NCI-H2171 (cell line): Measurements from ENCODE around the gene SAP30BP.

Experiments
- DNase-seq: peaks from one replicate; lab custom pipeline; 2025; lab: John Stamatoyannopoulos, UW

Gene SAP30BP

DNA sequence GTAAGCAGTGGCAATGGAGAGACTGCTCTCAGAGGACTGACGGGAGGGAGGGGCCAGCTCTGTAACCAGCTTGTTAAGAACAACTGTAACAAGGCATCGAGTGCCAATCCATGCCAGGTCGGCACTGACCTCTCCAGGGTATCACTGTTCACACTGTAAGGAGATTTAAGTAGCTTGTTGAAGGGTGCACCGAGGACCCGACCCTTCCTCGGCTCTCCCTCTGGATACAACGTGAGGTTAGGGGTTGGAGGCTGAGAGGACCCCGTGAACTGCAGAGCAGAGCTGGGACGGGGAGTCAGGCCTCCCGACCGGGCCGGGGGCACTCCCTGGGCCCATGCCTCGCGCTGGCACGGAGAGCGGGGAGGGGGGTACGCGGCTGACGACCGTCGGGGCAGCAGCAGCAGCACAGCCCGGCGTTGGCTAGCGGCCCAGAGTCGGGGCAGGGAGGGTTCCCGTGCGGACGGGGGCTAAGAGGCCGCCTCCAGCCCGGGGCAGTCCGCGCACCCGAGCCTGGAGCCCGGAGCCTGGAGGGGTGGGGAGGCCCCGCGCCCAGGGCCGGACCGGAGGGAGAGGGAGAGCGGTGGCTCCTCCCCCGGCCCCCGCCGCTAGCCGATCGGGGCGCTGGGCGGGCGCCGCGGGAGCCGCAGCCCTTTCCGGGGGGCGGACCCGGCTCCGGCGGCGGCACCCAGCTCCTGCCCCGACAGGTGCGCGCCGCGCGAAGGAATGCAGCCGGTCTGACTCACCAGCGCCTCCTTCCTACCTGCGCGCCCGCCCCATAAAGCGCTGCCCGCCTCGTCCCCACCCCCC, 53.7 kb downstream of the SAP30BP start, which contains the start of gene ITGB4:
TSS of gene ITGB4 (plus strand) at position 804 of the 807 bp plus-strand sequence. CDS start 3,245 bp downstream, outside the sequence.
- peak; percentile 12 for DNase-seq

DNA sequence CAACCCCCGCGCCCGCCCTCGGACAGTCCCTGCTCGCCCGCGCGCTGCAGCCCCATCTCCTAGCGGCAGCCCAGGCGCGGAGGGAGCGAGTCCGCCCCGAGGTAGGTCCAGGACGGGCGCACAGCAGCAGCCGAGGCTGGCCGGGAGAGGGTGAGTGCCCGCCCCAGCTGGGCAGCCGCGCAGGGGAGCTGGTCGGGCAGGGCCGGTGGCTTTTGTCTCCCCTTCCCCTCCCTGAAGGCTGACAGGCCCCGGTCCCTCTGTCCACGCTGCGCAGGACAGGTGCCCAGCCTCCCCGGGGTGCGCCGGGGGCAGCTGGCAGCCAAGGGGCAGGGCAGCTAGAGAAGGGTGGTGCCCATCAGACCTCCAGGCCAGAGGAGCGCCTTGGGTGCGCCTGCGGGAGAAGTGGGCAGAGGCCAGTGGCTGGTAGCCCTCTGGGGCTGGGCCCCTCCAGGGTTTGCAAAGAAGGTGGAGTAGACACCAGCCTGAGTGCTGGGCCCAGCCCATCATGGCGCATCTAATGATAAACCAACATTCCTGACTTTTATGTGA, 54.4 kb downstream of the SAP30BP start:
- DNase-seq, result no peak

DNA sequence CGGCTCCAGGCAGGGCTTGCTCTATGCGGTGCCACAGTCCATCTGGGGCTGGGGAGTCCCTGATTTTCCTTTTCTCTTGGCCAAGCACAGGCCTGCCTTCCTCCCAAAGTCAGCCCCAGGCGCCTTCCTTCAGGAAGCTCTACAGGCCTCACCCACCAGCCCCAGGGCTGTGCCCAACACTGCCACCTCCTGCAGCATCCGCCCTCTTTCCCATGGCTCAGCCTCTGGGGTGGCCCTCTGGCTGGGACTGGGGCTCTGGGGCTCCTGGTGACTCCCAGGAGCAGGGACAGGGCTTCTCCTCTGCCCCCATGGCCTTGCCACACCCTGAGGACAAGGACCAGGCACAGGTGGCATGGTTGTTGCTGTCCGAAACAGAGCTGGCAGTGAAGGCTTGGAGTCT, 54.9 kb downstream of the SAP30BP start:
- no peak for DNase-seq

DNA sequence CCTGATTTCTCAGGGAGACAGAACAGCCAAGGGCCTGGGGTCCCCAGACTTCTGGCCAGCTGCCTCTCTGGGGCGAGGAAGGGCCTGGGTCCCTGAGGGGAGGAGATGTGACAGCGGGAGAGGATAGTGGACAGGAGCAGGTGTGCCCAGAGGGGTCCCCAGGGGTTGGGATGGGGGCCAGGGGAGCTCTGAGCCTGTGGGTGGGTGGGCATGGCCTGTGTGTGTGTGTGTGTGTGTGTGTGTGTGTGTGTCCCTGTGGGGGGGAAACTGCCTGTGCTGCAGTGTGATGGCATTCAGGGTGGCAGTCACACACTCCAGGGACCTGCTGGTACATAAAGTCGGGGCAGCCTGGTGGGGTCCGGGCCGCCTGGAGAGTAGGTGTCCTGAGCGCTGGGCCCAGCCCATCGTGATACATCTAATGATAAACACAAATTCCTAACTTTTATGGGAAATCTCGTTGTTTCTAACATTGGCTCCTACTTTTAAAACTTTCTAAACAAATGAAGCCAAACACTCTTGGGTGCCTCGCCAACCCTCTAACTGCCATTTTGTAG, 55.5 kb downstream of the SAP30BP start:
- no peak for DNase-seq

DNA sequence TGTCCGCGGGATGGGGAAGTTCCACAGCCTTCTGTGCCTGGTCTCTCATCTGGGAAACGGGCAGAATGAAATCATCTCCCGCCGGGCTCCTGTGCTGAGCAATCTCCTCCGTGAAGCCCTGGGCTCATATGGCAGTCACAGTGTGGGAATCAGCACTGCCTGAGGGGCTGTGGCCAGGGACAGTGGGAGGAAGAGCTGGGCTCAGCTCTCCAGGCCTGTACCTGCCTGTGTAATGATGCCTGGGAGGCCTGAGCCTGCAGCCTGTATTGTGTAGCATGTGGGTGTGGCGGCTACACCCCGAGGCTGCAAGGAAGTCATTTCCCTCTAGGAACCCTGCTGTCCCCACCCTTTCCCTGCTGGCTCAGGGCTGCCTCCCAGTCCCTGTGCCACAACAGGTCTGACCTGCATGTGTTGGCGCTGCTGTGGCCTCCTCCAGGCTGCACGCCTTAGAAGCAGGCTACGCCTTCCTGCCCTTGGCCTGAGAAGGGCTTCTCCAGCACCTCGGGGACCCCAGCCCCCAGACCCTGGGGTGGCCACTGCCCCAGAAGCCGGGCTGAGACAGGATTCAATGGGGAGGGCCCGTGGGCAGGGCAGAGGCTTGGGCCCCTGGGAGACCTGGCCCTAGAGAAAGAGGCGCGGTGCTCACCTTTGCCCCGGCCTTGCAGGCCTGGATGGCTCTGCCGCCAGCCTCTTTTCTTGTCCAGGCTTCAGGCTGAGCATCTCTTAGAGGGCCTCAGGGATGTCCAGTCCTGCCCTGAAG, 56.2 kb downstream of the SAP30BP start:
- DNase-seq, result no peak

DNA sequence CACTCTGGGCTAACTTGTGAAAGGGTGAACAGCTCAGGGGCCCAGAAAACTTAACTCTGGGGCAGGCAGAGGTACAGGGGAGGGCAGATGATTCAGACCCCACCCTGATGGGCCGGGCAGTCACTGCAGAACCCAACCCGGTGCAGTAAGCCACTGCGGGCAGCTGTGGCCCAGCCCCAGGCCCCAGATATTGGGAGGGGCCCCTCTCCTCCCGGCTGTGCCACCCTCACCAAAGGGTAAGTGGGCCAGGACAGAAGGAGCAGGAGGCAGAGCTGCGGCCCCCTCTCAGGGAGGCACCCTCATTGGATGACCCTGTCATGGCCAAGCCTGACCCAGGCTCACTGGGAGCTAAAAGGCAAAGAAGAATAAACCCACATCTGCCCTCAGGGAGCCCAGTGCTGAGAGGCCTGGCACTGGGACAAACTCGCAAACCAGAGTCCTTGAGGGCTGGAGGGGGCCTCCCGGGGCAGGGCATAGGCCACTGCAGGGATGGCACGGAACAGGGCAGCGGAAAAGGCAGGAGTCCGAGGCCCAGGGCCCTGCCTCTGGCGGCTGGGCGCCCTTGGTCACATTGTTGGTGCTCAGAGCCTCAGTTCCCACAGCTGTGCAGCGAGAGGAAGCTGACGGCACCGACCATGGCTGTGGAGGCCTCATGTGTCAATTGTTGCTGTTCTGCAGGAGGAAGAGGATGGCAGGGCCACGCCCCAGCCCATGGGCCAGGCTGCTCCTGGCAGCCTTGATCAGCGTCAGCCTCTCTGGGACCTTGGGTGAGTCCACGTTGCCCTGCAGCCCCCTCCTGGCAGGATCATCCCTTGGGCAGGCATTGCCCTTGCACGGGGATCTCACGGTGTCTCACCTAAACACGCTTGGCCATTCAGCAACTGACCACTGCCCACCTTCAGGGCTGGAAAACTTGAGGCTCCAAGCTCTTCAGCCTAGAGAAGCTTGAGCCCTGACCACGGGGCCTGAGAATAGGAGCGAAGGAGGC, 57.2 kb downstream of the SAP30BP start:
- no peak for DNase-seq

DNA sequence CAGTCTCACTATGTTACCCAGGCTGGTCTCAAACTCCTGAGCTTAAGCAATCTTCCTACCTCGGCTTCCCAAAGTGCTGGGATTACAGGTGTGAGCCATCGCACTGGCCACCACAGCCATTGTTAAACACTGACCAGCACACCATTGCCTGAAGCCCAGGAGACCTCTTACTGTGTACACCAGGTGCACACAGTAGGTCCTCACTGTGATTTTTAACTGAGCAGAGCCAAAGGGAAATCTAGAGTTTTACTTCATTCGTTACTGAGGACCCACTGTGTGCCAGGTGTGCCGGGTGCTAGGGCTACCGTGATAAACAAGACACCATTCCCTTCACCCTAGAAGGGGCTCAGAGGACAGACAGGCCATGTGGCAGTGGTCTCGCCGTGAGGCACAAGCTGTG, 58.4 kb downstream of the SAP30BP start:
- DNase-seq, result no peak

DNA sequence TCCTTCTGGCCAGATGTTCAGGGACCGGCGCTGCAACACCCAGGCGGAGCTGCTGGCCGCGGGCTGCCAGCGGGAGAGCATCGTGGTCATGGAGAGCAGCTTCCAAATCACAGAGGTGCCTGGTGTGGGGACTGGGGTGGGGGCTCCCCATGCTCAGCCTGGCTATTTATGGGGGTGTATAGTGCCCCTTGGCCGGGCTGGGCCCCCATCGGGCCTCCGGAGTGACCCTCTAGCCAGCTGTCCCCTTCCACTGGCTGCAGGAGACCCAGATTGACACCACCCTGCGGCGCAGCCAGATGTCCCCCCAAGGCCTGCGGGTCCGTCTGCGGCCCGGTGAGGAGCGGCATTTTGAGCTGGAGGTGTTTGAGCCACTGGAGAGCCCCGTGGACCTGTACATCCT, 60.3 kb downstream of the SAP30BP start:
- no peak for DNase-seq

DNA sequence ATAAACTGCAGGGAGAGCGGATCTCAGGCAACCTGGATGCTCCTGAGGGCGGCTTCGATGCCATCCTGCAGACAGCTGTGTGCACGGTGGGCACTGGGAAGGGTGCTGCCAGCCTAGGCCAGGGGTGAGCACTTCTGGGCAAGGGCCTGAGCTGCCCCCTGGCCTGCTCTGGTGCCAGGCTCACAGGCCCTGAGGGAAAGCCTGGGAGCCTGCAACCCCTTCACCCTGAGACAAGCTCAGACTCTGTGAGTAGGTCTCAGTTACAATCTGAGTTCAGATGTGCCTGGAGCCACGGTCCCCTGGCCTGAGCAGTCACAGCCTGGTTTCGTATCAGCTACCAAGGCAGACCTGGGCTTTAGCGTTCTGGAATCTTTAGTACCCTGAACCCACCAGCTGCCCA, 62.2 kb downstream of the SAP30BP start:
- no peak for DNase-seq

DNA sequence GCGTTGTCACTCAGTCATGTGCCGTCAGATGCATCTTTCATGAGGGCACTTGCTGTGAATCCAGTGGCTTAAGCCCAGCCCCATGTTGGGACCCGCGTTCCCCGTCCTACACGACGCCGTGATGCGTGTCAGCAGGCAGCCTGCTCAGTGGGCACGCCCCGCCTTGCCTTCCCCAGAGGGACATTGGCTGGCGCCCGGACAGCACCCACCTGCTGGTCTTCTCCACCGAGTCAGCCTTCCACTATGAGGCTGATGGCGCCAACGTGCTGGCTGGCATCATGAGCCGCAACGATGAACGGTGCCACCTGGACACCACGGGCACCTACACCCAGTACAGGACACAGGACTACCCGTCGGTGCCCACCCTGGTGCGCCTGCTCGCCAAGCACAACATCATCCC, 62.9 kb downstream of the SAP30BP start:
- DNase-seq, result no peak

DNA sequence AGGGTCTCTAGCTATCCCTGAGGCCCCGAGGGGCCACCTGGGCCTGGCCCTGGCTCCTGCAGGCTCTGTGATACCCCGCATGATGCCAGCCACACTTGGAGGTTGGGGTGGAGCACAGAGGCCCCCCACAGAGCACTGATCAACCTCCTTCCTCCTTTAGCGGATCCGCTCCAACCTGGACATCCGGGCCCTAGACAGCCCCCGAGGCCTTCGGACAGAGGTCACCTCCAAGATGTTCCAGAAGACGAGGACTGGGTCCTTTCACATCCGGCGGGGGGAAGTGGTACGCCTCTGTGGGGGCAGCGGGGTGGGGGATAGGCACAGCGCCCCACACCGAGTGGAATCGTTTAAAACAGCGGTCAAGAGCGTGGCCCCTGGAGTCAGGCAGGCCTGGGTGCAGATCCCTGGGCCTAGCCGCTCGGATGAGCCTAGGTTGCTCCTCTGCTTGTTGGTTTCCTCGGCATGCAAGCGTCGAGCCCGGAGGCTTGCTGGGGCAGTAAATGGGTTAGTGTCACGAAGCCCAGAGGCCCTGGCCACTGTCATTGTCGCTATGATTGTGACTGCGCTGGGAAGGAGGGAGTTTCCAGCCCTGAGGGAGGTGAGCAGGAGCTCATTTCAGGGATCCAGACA, 64.1 kb downstream of the SAP30BP start:
- no peak for DNase-seq

DNA sequence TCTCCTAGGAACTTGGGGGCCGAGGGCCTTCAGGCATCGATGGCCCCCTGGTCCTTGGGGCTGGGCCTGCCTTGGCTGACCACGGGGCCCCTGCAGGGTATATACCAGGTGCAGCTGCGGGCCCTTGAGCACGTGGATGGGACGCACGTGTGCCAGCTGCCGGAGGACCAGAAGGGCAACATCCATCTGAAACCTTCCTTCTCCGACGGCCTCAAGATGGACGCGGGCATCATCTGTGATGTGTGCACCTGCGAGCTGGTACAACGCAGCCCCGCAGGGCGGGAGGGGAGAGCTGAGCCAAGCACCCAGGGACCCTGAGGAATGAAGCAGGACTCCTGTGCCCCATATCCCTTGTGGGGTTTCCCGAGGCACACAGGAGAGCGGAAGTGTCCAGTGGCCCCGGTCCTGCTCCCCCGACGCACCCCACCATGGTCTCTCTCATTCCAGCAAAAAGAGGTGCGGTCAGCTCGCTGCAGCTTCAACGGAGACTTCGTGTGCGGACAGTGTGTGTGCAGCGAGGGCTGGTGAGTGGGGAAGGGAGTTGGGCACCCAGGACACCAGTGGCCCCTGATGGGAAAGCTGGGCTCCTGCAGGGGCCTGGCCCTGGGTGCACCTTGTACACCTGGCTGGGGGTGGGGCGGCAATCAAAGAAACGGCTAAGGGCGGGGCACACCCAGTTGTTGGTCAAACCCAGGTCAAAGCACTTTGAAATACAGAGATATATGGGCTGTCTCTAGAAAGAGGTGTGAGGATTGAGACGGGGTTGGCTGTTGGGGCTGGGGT, 64.8 kb downstream of the SAP30BP start:
- no peak for DNase-seq

DNA sequence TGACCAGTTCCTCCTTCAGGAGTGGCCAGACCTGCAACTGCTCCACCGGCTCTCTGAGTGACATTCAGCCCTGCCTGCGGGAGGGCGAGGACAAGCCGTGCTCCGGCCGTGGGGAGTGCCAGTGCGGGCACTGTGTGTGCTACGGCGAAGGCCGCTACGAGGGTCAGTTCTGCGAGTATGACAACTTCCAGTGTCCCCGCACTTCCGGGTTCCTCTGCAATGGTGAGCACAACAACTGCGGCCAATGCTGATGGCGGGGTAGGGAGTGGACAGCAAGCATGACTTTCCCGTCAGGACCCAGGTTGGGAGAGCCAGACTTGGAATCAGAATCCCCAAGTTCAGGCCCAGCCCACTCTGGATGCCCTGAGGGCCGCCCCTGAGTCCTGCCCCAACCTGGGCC, 66.3 kb downstream of the SAP30BP start:
- no peak for DNase-seq

DNA sequence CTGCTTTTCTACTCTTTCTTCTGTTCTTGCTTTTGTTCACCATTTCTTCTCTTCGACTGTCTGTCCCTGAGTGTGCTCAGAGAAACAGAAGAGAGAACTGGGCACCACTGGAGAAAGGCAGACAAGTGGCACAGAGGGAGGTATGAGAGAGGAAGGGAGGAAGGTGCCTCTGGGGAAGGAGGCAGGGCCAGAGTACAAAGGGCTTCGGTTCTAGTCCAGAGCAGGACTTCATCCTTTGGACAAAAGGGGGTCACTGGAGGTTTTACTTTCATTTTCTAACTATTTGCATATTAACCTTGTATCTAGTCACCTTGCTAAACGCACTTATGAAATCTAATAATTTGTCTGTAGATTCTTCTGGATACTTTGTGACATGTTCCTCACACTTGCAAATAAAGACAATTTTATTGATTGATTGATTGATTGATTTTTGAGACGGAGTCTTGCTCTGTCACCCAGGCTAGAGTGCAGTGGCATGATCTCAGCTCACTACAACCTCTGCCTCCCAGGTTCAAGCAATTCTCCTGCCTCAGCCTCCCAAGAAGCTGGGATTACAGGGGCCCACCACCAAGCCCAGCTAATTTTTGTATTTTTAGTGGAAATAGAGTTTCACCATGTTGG, 67.6 kb downstream of the SAP30BP start:
- DNase-seq, result no peak

DNA sequence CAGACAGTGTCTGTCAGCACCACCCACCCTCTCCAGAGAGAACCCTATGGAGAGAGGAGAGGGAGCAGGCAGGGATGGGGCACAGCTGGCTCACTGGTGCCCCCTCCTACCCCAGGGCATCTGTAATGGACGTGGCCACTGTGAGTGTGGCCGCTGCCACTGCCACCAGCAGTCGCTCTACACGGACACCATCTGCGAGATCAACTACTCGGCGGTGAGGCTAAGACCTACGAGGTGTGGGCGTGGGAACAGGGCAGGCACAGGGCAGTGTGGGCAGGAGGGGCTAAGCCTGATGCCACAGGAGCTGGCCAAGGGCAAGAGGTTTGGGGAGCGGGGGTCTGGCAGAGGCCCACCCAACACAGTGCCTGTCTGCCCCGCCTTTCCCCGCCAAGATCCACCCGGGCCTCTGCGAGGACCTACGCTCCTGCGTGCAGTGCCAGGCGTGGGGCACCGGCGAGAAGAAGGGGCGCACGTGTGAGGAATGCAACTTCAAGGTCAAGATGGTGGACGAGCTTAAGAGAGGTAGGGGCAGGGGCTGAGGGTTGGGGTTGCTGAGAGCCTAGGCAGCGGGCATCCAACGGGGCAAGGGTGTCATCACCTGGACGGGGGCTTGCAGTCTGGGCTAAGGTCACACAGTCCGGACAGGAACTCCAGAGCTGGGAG, 69.2 kb downstream of the SAP30BP start:
- DNase-seq, result no peak

DNA sequence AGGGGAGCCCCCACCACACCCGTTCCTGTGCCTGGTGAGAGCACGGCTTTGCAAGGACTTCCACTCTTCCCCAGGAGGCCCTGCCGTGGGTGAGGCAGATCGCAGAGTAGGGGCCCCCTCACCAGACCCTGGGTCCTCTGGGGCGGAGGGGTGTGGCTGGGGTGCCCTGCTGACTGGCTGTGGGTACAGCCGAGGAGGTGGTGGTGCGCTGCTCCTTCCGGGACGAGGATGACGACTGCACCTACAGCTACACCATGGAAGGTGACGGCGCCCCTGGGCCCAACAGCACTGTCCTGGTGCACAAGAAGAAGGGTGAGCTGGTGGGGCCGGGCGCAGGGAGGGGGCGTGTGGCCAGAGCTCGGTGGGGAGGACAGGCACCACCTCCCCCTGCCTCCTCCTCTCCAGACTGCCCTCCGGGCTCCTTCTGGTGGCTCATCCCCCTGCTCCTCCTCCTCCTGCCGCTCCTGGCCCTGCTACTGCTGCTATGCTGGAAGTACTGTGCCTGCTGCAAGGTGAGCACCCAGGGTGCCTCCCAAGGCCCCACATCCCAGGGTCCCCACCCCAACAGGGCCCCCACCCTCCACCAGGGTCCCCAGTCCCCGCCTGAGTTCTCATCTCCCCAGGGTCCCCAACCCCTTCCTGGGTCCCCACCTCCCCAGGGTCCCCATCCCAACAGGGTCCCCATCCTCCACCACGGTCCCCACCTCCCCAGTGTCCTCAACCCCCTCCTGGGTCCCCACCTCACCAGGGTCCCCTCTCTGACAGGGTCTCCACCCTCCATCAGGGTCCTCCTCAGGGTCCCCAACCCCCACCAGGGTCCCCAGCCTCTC, 70.2 kb downstream of the SAP30BP start:
- DNase-seq, result no peak

DNA sequence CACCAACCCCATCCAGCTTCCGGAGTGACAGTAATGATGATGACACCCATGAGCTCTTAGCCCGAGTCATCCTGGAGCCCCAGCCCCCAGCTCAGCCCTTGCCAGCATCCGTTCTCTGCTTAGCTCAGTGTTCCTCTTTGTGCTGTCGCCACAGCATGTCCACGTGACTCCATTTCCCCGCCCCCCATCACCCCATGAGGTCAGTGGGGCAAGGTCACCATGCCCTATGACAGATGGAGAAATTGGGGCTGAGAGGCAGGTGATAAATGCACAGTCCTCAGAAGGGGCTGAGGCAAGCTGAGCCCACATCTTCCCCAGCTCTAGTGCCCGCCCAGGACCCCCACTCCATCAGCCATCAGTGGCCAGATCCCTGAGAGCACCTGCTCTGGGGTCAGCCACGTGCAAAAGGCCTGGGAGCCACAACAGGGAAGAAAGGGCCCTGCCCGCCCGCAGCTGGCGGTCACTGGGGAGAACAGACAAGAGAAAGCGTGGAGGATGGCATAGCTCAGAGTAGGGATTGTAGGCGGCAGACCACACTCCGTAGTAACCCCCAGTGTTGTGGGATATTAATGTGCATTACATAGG, 71.2 kb downstream of the SAP30BP start:
- DNase-seq, result no peak

DNA sequence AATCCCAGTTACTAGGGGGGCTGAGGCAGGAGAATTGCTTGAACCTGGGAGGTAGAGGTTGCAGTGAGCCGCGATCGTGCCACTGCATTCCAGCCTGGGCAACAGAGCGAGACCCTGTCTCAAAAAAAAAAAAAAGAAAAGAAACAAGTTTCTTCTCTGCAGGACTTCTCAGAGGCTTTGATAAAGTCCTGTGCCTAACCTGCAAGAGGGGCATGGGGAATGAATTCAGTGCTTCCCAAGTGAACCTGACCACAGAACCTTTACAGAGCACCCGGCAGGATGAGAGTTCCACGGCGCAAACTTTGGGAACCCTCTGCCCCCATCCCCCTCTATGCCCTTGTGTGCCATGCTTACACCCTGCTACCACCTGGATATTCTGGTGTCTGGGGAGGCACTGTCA, 72.0 kb downstream of the SAP30BP start:
- no peak for DNase-seq
